UCSD-AML1 (cell line): ENCODE measurements around the gene PRDM16.
"Not testable (repeated sequence)": the region's sequence is repeated elsewhere in the genome, so short reads cannot be mapped to it uniquely, and the experiment has no call there.

Experiments used
- DNase-seq: peaks from one replicate; lab custom pipeline; 2025; ENCODE audit not compliant: unreplicated experiment; lab: John Stamatoyannopoulos, UW

Gene PRDM16

GRCh38 chr1:3159121-3159520 is 90.1 kb downstream of the PRDM16 start:
- DNase-seq = no peak

- DNase-seq = no peak
These were observed 91.0 kb downstream of the PRDM16 start for GRCh38 chr1:3159996-3160395.

- no peak for DNase-seq
These were observed 91.7 kb downstream of the PRDM16 start for GRCh38 chr1:3160647-3161145.

GRCh38 chr1:3161176-3161840 is 92.3 kb downstream of the PRDM16 start:
- no peak for DNase-seq

DNA sequence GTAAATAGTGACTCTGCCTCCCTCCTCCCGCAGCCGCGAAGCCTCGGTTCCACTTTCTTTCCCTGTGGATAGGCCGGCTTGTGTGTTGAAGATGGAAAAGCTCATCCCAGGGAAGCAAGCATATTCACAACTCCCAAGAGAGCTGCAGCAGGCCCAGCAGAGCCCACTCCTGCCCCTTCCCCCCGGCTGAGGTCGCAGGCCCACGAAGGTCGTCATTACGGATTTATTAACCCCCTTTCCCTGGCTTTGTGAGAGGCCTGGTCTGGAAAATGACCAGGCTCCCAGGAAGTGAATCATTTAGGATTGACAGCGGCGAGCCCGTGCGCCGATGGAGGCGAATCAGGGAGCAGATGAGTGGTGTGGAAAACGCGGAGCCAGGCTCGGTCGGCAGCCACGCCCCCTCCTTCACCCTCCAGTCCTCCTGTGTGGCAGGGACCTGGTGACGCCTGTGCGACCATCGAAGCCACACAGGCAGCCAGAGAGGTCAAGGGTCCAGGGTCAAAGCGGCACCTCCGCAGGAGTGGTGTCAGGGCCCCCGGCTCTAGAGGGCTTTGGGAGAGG is 93.4 kb downstream of the PRDM16 start:
- no peak for DNase-seq

- no peak for DNase-seq
These were observed 94.4 kb downstream of the PRDM16 start for GRCh38 chr1:3163356-3163755.

- DNase-seq = no peak
These were observed 95.7 kb downstream of the PRDM16 start for GRCh38 chr1:3164671-3165070.

DNA sequence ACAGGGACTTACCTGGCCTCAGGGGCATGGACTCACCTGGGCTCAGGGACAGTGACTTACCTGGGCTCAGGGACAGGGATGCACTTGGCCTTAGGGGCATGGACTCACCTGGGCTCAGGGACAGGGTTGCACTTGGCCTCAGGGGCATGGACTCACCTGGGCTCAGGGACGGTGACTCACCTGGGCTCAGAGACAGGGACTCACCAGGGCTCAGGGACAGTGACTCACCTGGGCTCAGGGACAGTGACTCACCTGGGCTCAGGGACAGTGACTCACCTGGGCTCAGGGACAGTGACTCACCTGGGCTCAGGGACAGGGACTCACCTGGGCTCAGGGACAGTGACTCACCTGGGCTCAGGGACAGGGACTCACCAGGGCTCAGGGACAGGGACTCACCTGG is 96.2 kb downstream of the PRDM16 start:
- DNase-seq = not testable (repeated sequence)

DNA sequence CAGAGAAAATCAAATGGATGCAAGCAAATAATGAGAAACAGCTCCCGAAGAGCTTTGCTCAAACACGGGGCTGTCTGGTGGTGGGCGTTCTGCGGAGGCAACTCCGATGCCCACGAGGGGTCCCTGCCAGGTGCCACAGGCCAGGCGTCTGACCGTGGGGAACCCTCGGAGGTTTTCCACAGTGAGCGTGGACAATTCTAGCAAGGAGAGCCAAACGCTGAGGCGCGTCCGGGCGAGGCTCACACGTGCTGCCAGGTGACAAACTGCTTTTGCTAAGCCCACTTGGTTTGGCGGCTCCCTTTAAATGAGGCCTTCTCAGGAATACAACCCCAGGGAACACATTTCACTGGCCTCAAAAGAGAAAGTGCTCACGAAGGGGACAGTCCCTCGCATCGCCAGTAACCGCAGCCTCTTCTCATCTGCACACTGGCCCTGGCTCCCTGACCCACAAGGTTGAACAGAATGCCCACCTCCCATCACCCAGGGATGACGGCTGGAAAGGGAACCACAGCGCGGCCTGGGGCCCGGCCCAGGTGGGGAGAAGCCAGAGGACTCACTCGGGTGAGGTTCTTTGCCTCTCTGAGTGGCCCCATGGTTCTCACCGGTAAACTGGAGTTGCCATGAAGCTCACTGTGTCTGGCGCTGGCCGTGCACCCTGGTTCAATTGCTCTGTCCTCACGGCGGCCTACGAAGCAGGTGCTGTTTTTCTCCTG is 97.4 kb downstream of the PRDM16 start:
- no peak for DNase-seq

- no peak for DNase-seq
These were observed 98.3 kb downstream of the PRDM16 start for GRCh38 chr1:3167255-3167654.

GRCh38 chr1:3168678-3169077 is 99.7 kb downstream of the PRDM16 start:
- DNase-seq = no peak

GRCh38 chr1:3169665-3170356 is 100.8 kb downstream of the PRDM16 start:
- no peak for DNase-seq

GRCh38 chr1:3170561-3171453 is 101.8 kb downstream of the PRDM16 start:
- DNase-seq = peak; percentile 73

DNA sequence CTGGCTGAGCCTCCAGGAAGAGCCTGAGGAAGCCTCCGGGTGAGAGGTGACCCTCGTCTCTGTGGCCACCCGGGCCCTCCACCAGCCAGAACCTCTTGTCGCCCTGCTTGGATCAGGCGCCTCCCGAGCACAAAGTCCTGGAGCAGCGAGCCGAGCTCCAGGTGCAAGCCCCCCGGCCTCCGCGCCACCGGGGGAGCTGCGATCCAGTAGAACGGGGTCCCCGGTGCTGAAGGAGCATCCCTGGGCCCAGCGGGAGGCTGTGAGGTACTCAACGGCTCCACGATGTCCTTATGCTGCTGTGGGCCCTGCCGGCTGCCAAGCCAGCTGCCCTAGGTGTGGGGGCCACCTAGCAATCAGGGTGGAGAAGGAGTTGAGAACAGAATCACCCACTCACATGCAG is 102.8 kb downstream of the PRDM16 start:
- DNase-seq = no peak

DNA sequence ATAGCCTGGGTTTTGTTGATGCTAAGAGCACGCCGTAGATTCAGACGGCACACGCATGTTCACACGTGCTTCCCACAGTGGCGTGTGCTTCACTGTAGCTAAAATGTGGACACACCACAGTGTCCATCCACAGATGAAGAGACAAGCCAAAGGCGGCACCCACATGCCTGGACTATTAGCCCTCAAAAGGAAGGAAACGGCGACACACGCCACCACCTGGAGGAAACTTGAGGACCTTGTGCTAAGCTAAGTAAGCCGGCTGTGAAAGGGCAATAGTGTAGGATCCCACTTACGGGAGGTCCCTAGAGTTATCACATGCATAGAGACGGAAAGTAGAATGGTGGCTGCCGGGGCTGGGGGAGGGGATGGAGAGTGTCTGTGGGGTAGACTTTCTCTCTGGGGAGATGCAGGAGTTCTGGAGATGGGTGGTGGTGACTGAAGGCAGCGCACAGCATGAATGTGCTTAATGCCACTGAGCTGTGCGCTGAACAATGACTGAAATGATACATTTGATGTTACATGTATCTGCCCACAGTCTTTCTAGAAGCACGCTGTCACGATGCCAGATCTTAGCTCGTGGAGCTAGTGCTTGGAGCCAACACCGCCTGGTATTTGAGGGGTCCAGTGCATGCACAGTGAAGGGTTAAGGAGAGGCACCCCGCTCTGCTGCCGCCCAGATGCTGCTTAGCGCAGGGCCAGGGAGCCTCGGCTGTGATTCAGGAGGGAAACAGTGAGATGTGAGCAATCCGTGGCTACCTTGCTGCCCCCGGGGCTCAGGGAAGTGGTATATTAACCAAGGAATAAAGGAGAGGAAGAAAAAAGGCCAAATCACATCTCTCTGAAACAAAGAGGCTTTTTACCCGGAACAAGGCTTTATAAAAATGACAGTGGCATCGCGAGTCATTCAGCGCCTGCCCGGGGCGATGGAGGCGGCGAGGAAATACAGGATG is 103.7 kb downstream of the PRDM16 start:
- peak; percentile 35 for DNase-seq

- DNase-seq = no peak
These were observed 104.5 kb downstream of the PRDM16 start for GRCh38 chr1:3173381-3173980.

GRCh38 chr1:3174487-3175247 is 105.7 kb downstream of the PRDM16 start:
- peak; percentile 33 for DNase-seq

GRCh38 chr1:3175486-3175885 is 106.5 kb downstream of the PRDM16 start:
- no peak for DNase-seq
